ENCODE results near the gene KIF14.

GRCh38 chr1:200561856-200562214 lies 58.7 kb downstream of the KIF14 start:
- TF ChIP-seq POLR2A (IDR thresholded peaks at IDR 0.05) (no peak), CTCF (IDR thresholded peaks at IDR 0.05) (no peak)

Measured in body of pancreas (tissue), 4 donors.